Loucy (cell line): Measurements from ENCODE around the gene STXBP5.

Source experiments
- H2AFZ ChIP-seq: fragments of 200-600 bp; sonication (generic); 2 replicates; pipeline ENCODE4 v1.6.0; 2016; ENCODE audit warnings: antibody characterized with exemption, mild to moderate bottlenecking, low read length, moderate library complexity
- H3F3A ChIP-seq: fragments of 200-600 bp; 2 replicates; pipeline ENCODE4 v1.6.0; 2016; ENCODE audit warnings: antibody characterized with exemption, low read depth, mild to moderate bottlenecking
- H3K27me3 ChIP-seq: fragments of 200-600 bp; sonication (generic); 2 replicates; pipeline ENCODE4 v1.6.1; 2014; ENCODE audit warnings: low read length, mild to moderate bottlenecking; ENCODE audit not compliant: insufficient read depth, poor library complexity, severe bottlenecking
- H3K36me3 ChIP-seq: fragments of 200-600 bp; sonication (generic); 2 replicates; pipeline ENCODE4 v1.6.1; 2016; ENCODE audit warnings: low read length; ENCODE audit not compliant: insufficient read depth
- H3K4me1 ChIP-seq: fragments of 200-600 bp; sonication (generic); 2 replicates; pipeline ENCODE4 v1.5.1; 2014; ENCODE audit warnings: low read length, mild to moderate bottlenecking; ENCODE audit not compliant: insufficient read depth, poor library complexity, severe bottlenecking
- H3K4me2 ChIP-seq: fragments of 200-600 bp; sonication (generic); 2 replicates; pipeline ENCODE4 v1.6.0; 2014; ENCODE audit warnings: antibody characterized with exemption, low read length, low read depth, mild to moderate bottlenecking; ENCODE audit not compliant: poor library complexity, severe bottlenecking
- H3K4me3 ChIP-seq: fragments of 200-600 bp; sonication (generic); 2 replicates; pipeline ENCODE4 v1.5.1; 2014; ENCODE audit warnings: low read length, mild to moderate bottlenecking, mixed read lengths; ENCODE audit not compliant: poor library complexity, severe bottlenecking
- H3K79me2 ChIP-seq: fragments of 200-600 bp; sonication (generic); 2 replicates; pipeline ENCODE4 v1.6.1; 2014; ENCODE audit warnings: low read length; ENCODE audit not compliant: insufficient read depth
- H3K9ac ChIP-seq: fragments of 200-600 bp; sonication (generic); 2 replicates; pipeline ENCODE4 v1.6.0; 2014; ENCODE audit warnings: mild to moderate bottlenecking, low read depth, low read length, moderate library complexity; ENCODE audit not compliant: poor library complexity, severe bottlenecking
- H3K9me2 ChIP-seq: fragments of 200-600 bp; sonication (generic); replicated peaks from 2 replicates; pipeline ENCODE4 v1.6.1; 2016; ENCODE audit warnings: low read depth, low read length, mixed read lengths
- H3K9me3 ChIP-seq: fragments of 200-600 bp; sonication (generic); 2 replicates; pipeline ENCODE4 v1.6.1; 2014; ENCODE audit warnings: mild to moderate bottlenecking, antibody characterized with exemption, low read length, low read depth; ENCODE audit not compliant: insufficient read depth
- H4K20me1 ChIP-seq: fragments of 200-600 bp; sonication (generic); 2 replicates; pipeline ENCODE4 v1.6.0; 2014; ENCODE audit warnings: antibody characterized with exemption, low read length, mild to moderate bottlenecking; ENCODE audit not compliant: insufficient read depth, poor library complexity, severe bottlenecking
- CTCF ChIP-seq: fragments of 200-600 bp; sonication (generic); conservative IDR thresholded peaks from 2 replicates; pipeline ENCODE4 v1.5.1; 2014; ENCODE audit warnings: mild to moderate bottlenecking, antibody characterized with exemption, low read length
- EZH2phosphoT487 ChIP-seq: fragments of 200-600 bp; IDR thresholded peaks from 2 replicates; pipeline ENCODE4 v1.6.1; 2018; ENCODE audit warnings: antibody characterized with exemption, mild to moderate bottlenecking, moderate library complexity, borderline replicate concordance

The STXBP5 gene

GRCh38 chr6:147221739-147222138 is 17.5 kb downstream of the STXBP5 start:
- peak overlapping the region; percentile 35 for H3K4me2 ChIP-seq
- TF ChIP-seq CTCF (no peak), EZH2phosphoT487 (no peak)
- no peaks in the 10 kb centered on the region for H4K20me1 ChIP-seq
- no peak overlapping the region for H2AFZ ChIP-seq
- no peak overlapping the region for H3K9ac ChIP-seq
- H3K36me3 ChIP-seq = no peaks in the 10 kb centered on the region
- peaks cover 10% of the 10 kb centered on the region for H3K79me2 ChIP-seq
- H3K27me3 ChIP-seq = no peaks in the 10 kb centered on the region
- no peak overlapping the region for H3K4me3 ChIP-seq
- H3K4me1 ChIP-seq = peaks cover 29% of the 10 kb centered on the region
- peaks cover 9% of the 10 kb centered on the region; the same call in 1 of the 2 replicates for H3F3A ChIP-seq
- H3K9me2 ChIP-seq = no peaks in the 10 kb centered on the region
- no peaks in the 10 kb centered on the region for H3K9me3 ChIP-seq

GRCh38 chr6:147222160-147222838 is 18.1 kb downstream of the STXBP5 start:
- Histone ChIP-seq H3F3A (peaks cover 9% of the 10 kb centered on the region; the same call in 1 of the 2 replicates), H2AFZ (no peak overlapping the region), H3K27me3 (no peaks in the 10 kb centered on the region), H3K9me2 (no peaks in the 10 kb centered on the region), H3K4me2 (peak overlapping the region; percentile 35), H3K9me3 (no peaks in the 10 kb centered on the region), H3K4me3 (no peak overlapping the region), H3K79me2 (peaks cover 10% of the 10 kb centered on the region), H4K20me1 (no peaks in the 10 kb centered on the region), H3K9ac (no peak overlapping the region), H3K4me1 (peaks cover 29% of the 10 kb centered on the region), H3K36me3 (no peaks in the 10 kb centered on the region)
- no peak for TF ChIP-seq EZH2phosphoT487
- peak; percentile 67 for TF ChIP-seq CTCF

DNA sequence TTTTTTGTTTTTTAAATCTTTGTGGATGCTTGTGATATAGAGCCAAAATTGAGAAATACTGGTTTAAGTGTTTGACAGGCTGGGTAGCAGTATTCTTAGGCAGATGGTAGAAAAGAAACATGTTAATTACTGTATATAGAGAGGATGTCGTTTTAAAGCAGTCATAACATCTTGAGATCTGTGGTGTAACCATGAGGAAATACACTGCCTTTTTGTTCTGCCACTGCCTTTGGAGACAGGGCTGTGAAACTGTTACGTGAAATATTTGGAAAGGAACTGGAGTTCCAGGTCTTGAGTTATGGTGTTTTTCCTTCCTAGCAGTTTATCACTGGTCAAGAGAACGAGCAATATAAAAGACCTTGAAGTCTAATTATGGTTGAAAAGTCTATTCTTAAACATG is 19.5 kb downstream of the STXBP5 start:
- H3K79me2 ChIP-seq = peaks cover 10% of the 10 kb centered on the region
- peaks cover 41% of the 10 kb centered on the region for H3K4me1 ChIP-seq
- TF ChIP-seq CTCF (no peak), EZH2phosphoT487 (no peak)
- H3K4me3 ChIP-seq = no peak overlapping the region
- no peaks in the 10 kb centered on the region for H3K9me2 ChIP-seq
- no peaks in the 10 kb centered on the region for H3K27me3 ChIP-seq
- no peaks in the 10 kb centered on the region for H3K9me3 ChIP-seq
- no peak overlapping the region for H2AFZ ChIP-seq
- H4K20me1 ChIP-seq = no peaks in the 10 kb centered on the region
- peaks cover 9% of the 10 kb centered on the region; the same call in 1 of the 2 replicates for H3F3A ChIP-seq
- H3K9ac ChIP-seq = no peak overlapping the region
- H3K36me3 ChIP-seq = no peaks in the 10 kb centered on the region
- H3K4me2 ChIP-seq = no peak overlapping the region
